ENCODE measurements around the gene CSF2.
A peak's percentile ranks its signal among the peaks of the same experiment; 100 is the strongest.

CSF2 gene

DNA sequence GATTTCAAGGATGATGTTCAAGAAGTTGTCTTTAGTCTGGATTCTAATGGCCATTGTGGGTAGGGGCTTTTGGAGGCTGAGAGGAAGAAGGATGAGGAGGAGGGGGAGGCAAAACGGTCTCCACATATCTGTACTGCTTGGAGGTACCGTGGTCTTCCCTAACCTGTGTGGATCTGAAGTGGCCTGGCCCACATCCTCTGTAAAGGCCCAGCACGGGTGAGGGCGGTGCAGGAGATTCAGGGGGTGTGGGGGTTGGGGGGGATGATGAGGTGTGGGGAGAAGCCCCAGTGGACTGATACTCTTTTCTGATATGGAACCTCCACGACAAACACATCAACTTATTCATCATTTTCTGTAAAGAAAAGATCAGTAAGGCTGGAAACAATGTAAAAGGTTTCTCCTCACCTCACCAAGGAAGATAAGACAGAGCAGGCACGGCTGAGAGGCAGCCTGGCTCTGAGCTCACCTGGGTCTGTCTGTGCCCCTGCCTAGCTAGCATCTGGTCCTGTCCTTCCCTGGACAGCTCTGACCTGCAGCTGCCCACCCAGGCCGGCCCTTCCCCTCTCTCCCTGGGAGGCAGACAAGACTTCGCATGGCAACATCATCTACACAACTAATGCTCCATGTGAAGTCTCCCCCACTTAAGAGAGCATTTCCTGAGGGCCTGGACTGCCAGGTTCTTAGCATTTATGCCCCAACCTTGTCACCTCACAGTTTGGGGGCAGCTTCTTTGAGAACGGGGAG lies 18.7 kb upstream of the CSF2 start:
- no peak for DNase-seq (ENCODE audit: low spot score)

DNA sequence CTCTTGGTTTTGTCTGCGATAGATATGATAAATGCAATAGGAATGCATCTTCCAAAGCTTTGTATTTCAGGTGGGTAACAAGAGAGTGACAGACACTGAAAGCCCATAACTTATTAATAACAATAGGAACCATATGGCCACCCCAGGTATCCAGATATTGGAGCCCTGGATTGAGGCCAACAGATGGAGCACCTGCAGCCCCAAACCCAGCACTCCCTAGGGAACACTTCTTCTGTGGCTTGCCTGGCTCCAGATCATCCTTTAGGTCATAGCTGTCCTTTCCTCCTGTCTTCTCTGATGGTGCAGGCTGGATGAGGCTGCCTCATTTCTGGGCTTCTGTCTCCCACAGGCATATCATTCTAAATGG lies 18.2 kb upstream of the CSF2 start:
- no peak for DNase-seq (ENCODE audit: low spot score)

- DNase-seq (ENCODE audit: low spot score), result no peak
Observed at GRCh38 chr5:132055808-132056609, 17.6 kb upstream of the CSF2 start.

- DNase-seq (ENCODE audit: low spot score), result no peak
Observed at GRCh38 chr5:132056610-132057497, 16.7 kb upstream of the CSF2 start.

- no peak for DNase-seq (ENCODE audit: low spot score)
Observed at GRCh38 chr5:132057498-132058255, 15.9 kb upstream of the CSF2 start.

DNA sequence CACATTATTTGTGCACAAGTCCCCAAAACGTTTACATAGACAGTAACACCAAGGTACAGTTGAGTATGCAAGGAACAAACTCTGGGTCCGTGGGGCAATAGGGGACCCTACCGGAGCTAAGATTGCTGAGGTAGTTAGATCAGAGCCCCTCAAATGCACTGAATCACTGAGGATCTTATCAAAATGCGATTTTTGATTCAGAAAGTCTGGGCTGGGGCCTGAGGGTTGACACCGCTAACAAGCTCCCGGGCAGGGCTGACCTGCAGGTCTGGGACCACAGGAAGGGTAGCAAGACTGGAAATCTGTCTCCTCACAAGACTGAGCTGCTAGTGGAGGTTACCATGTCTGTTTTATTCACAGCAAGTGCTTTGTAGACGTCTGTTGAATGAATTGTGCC lies 14.9 kb upstream of the CSF2 start:
- DNase-seq (ENCODE audit: low spot score), result no peak

DNA sequence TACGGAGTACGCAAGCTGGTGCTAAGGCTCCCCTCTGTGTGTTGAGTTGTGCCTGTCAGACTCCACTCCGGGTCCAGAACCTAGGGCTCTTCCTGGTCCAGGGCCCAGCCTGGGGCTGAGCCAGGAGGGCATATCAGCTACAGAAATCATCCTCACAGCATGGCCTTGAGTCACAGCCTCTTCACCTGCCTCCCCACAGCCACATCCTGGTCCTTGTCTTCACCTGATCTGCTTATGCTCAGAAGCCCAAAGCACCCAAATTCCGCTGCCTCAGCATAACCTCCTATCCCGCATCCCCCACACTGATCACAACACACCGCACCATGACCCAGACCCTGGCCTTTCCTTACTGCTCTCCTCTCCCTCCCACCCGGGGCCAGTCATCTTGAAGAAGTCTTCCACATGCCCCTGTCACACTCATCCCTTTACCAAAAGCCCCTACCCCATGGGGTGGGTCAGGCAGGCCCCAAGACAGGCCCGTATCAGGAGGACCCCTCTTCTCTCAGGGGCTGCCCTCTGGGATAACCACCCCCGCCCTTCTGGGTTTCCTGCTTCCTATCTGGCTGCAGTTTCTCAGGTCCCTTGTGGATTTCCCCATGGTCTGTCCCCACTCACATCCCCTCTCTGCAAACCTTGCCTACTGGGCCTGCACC lies 14.4 kb upstream of the CSF2 start:
- DNase-seq (ENCODE audit: low spot score), result no peak

- no peak for DNase-seq (ENCODE audit: low spot score)
Observed at GRCh38 chr5:132059696-132060500, 13.7 kb upstream of the CSF2 start.

GRCh38 chr5:132060501-132061161 lies 13.0 kb upstream of the CSF2 start, which contains the start of gene IL3:
Gene IL3, plus strand, starts transcription at chr5:132060655. Its CDS starts 52 bp downstream, at chr5:132060707.
- DNase-seq (ENCODE audit: low spot score), result no peak

GRCh38 chr5:132063090-132063911 lies 10.3 kb upstream of the CSF2 start:
- peak; percentile 55 for DNase-seq (ENCODE audit: low spot score)

- no peak for DNase-seq (ENCODE audit: low spot score)
Observed at GRCh38 chr5:132064140-132064539, 9.4 kb upstream of the CSF2 start.

DNA sequence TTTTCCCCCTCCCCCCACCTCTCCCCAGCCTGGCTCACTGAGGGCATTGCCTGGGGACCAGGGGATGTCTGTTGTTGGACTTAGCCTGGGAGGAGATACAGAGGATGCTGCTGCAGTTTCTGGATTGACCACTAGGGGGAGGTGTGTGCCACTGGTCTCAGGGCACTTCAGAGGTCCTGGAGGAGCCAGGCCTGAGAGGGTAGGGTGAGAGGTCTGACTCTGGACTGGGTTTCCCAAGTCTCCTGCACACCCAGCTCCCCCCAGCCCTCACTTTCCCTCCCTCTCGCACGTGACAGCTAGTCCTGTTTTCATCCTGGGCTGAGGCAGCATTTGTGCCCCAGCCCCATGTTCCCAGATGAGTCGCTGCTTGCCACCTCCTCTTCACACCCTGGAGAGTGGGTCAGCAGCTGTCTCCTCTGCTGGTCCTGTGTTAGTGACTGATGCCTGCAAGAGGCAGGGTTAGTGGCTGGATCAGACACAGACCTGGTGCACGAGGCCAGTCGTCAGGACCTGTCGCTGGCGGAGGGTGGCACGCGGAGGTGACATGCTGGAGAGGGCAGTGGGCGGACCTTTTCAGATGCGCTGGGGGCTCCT lies 8.8 kb upstream of the CSF2 start:
- peak; percentile 75 for DNase-seq (ENCODE audit: low spot score)

DNA sequence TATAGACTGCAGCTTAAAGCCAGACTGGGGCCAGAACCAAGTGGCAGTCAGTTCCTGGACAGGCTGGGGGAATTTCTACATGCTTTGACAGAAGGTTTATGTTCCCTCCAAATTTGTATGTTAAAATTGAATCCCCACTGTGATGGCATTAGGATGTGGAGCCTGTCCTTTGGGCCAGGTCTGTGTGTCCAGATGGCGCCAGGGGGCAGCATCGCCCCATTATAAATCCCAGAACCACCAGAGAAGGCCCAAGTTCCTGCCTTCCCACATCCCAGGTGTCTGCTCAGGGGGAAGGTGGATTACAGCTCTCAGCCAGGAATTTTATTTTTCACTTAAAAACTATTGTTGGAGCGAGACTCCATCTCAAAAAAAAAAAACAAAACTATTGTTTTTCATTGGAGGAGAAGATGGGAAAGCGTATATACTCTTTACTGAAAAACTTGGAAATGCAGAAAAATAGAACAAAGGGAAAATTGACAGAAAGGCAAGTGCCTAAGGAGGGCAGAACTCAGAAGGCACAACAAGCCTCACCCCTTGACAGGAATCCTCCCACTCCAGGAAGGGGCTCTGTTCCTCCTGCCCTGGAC lies 8.1 kb upstream of the CSF2 start:
- peak; percentile 77 for DNase-seq (ENCODE audit: low spot score)

GRCh38 chr5:132065951-132066701 lies 7.5 kb upstream of the CSF2 start:
- no peak for DNase-seq (ENCODE audit: low spot score)

DNA sequence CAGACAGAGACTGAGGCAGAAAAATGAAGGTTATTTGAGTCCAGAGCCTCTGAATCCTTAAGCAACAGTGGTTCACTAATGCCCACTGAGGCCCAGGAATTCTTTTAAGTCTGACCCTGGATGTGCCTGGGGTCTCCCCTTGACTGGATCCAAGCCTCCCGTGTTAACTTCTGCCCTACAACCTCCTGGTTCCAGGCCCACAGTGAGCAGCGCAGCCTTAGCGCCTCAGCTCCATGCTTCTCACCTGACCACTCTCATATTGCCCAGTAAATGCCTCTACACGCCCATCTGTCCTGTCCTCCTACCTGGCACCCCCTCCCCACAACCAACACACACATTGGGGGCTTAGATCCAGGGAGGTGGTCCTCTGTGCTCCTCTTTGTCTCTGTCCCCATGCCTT lies 6.7 kb upstream of the CSF2 start:
- DNase-seq (ENCODE audit: low spot score), result no peak

DNA sequence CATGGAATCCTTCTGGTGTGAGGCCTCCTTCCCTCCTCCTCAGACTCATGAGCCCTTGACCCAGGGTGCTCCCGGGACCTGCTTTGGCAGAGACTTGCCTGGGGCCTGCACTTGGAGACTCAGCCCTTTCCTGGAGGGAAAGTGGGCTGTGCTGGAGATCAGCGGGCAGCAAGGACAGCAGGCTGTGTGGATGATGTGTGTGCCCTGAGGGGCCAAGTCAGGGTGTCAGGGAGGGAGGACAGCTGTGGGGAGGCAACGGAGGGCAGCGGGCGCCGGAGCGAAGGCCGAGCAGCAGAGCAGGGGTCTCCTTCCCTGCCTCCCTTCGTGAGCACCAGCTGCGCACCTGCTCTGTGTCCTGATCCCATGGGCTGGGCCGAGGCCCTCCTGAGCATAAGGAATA lies 6.1 kb upstream of the CSF2 start:
- DNase-seq (ENCODE audit: low spot score), result no peak

All from kidney capillary endothelial cell (primary cell).